Thyroid gland (tissue), 4 donors: ENCODE data around the gene PRR33. TPM values are rescaled to one million over a fixed set of nuclear protein-coding genes. Genes with fewer than 3 reads are reported as not detected.

ENCODE experiments used
- DNase-seq, 2 donors: peaks; one replicate each; pipeline ENCODE4 v3.0.0-alpha.2; 2019
- H3K27ac ChIP-seq, 3 donors: fragments of 200-600 bp; sonication (generic); 1 replicate in 2 of 3; 2 replicates in 1 of 3; pipeline ENCODE4 v1.5.1; 2016 to 2019; ENCODE audit warnings: mild to moderate bottlenecking in 1 of 3, moderate library complexity in 1 of 3
- H3K27me3 ChIP-seq: fragments of 200-600 bp; sonication (generic); one replicate; pipeline ENCODE4 v1.5.1; 2019
- H3K36me3 ChIP-seq, 2 donors: fragments of 200-600 bp; sonication (generic); one replicate each; pipeline ENCODE4 v1.5.1; 2016 to 2019
- H3K4me1 ChIP-seq, 2 donors: fragments of 200-600 bp; sonication (generic); one replicate each; pipeline ENCODE4 v1.5.1; 2017 to 2019
- H3K4me3 ChIP-seq, 3 donors: fragments of 200-600 bp; sonication (generic); replicated peaks in 1 of 3; 1 replicate in 2 of 3; 2 replicates in 1 of 3; pipeline ENCODE4 v1.5.1; 2016; ENCODE audit warnings: mild to moderate bottlenecking in 1 of 3
- H3K9me3 ChIP-seq: fragments of 200-600 bp; sonication (generic); one replicate; pipeline ENCODE4 v1.5.1; 2017
- CTCF ChIP-seq, 6 experiments: fragments of 200-600 bp in 3 of 6; fragments of 450-650 bp in 3 of 6; sonication (generic) in 3 of 6; IDR thresholded peaks; one replicate each; pipeline ENCODE4 v1.5.1; 2016 to 2019; ENCODE audit warnings: antibody characterized with exemption in 6 of 6, mild to moderate bottlenecking in 2 of 6, inconsistent platforms in 1 of 6, moderate library complexity in 1 of 6
- POLR2A ChIP-seq, 2 donors: fragments of 450-650 bp; IDR thresholded peaks; one replicate each; pipeline ENCODE4 v1.6.1; 2017; ENCODE audit warnings: antibody characterized with exemption in 2 of 2, mild to moderate bottlenecking in 2 of 2, moderate library complexity in 1 of 2
- WGBS, 2 donors: methylation state at CpG; one replicate each; pipeline ENCODE4 v1.1.5; 2017; 5-methylcytosine and 5-hydroxymethylcytosine counted together
- intact Hi-C: fragments of 100-400 bp; cut with DNase I; formaldehyde crosslinking; loops from one replicate; pipeline ENCODE4 v1.15.1; 2023
- total RNA-seq, 4 donors: library from RNA; depleted of rRNA; stranded (reverse); fragments of >200 nt; gene quantifications; one replicate each; pipeline ENCODE4 v1.2.3, GENCODE V29; 2016

PRR33 gene
- total RNA-seq, 4 donors from 2014 or later: not detected

DNA sequence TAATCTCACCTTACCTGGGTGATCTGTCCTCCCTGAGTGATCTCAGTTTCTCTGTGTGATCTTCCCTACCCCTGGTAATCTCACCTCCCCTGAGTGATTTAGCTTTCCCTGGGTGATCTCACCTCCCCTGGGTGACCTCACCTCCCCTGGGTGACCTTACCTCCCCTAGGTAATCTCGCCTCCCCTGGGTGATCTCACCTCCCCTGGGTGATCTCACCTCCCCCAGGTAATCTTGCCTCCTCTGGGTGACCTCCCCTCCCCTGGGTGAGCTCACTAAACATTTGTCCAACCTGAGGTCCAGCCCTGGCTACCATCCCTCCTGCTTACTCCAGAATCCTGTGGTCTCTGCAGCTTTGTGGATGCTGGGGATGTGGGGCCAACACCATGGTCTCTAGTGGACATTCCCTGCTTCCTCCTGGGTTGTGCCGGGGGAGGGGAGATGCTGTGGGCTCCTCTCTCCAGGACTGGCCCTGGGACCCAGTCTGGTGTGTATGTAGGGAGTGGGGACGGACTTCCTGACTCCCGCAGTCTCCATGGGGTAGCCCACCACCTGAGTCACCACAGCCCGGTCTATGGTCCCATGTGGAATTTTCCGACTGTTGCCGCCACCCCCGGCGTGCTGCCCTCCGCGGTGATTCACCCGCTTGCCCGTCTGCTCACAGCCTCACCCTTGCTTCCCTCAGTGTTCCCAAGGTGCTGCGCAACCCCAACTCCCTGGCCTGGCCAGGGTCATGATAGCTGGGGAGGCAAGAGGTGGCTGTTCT is 28.9 kb downstream of the PRR33 start:
- intact Hi-C loops: no loop called here
- Histone ChIP-seq H3K36me3 (no peaks in the 10 kb centered on the region), H3K4me1 (peaks cover 15 to 29% of the 10 kb centered on the region in 2 donors), H3K9me3 (no peaks in the 10 kb centered on the region), H3K4me3 (no peak overlapping the region), H3K27ac (peak overlapping the region in 2 of 3 donors; percentile 58 to 68), H3K27me3 (no peaks in the 10 kb centered on the region)
- WGBS, 2 donors: 94% methylated on average over 13 to 14 of the region's 14 CpGs
- TF ChIP-seq POLR2A (IDR thresholded peaks at IDR 0.05) (no peak), CTCF (IDR thresholded peaks at IDR 0.05) (no peak)
- no peak for DNase-seq

DNA sequence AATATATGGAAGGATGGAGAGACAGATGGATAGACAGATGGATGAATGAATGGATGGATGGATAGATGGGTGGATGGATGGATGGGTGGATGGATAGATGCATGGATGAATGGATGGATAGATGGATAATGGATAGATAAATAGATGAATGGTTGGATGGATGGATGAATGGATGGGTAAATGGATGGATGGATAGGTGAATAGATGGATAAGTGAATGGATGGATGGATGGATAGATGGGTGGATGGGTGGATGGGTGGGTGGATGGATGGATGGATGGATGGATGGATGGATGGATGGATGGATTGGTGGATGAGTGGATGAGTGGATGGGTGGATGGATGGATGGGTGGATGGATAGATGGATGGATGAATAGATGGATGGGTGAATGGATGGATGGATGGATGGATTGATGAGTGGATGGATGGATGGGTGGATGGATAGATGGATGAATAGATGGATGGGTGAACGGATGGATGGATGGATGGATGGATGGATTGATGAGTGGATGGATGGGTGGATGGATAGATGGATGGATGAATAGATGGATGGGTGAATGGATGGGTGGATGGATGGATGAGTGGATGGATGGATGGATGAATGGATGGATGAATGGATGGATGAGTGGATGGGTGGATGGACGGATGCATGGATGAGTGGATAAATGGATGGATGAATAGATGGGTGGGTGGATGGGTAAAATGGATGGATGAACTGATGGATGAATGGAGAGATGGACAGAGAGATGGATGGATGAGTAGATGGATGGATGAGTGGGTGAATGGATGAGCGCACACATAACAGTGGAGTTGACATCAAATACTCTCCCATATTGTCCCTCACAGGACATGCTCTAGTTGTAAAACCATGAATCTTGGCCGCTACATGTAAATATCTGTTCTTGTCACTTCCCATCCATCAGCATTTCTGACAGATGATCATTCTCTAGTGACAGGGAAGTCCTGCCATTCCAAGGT is 30.0 kb downstream of the PRR33 start:
- H3K36me3 ChIP-seq: no peaks in the 10 kb centered on the region
- H3K9me3 ChIP-seq: no peaks in the 10 kb centered on the region
- H3K27ac ChIP-seq: no peak overlapping the region
- TF ChIP-seq POLR2A (IDR thresholded peaks at IDR 0.05): no peak
- no peak for TF ChIP-seq CTCF (IDR thresholded peaks at IDR 0.05)
- H3K4me3 ChIP-seq: no peak overlapping the region
- no peak for DNase-seq
- intact Hi-C loops: no loop called here
- no peaks in the 10 kb centered on the region for H3K27me3 ChIP-seq
- WGBS, 2 donors: 92 to 93% methylated on average over 4 of the region's 4 CpGs
- peaks cover 15 to 29% of the 10 kb centered on the region in 2 donors for H3K4me1 ChIP-seq

GRCh38 chr11:1860108-1860507 is 31.6 kb downstream of the PRR33 start:
- Histone ChIP-seq H3K27ac (no peak overlapping the region), H3K27me3 (no peaks in the 10 kb centered on the region), H3K4me1 (peaks cover 13 to 25% of the 10 kb centered on the region in 2 donors), H3K36me3 (no peaks in the 10 kb centered on the region), H3K4me3 (no peak overlapping the region), H3K9me3 (no peaks in the 10 kb centered on the region)
- intact Hi-C loops: no loop called here
- TF ChIP-seq POLR2A (IDR thresholded peaks at IDR 0.05): no peak
- no peak for TF ChIP-seq CTCF (IDR thresholded peaks at IDR 0.05)
- no peak for DNase-seq
- 90 to 94% methylated on average over 1 of the region's 1 CpG for WGBS, 2 donors

- no peaks in the 10 kb centered on the region for H3K27me3 ChIP-seq
- peaks cover 8 to 14% of the 10 kb centered on the region in 2 donors for H3K4me1 ChIP-seq
- H3K27ac ChIP-seq: no peak overlapping the region
- no peaks in the 10 kb centered on the region for H3K9me3 ChIP-seq
- DNase-seq: no peak
- no peak for TF ChIP-seq CTCF (IDR thresholded peaks at IDR 0.05)
- TF ChIP-seq POLR2A (IDR thresholded peaks at IDR 0.05): no peak
- no peaks in the 10 kb centered on the region for H3K36me3 ChIP-seq
- 86 to 90% methylated on average over 4 of the region's 4 CpGs for WGBS, 2 donors
- intact Hi-C loops: no loop called here
- no peak overlapping the region for H3K4me3 ChIP-seq
Observed at GRCh38 chr11:1859004-1859403, 32.7 kb downstream of the PRR33 start.
